IMR-90 (cell line): ENCODE results near the gene SMARCA2. TPM values are rescaled to one million over a fixed set of nuclear protein-coding genes. Genes with fewer than 3 reads are reported as not detected.

Source experiments
- ATAC-seq: fragments of 200-7000 bp; cut with Tn5 transposase; 2 replicates; pipeline ENCODE4 v1.9.1; 2020; ENCODE audit warnings: low read depth, mild to moderate bottlenecking, moderate library complexity
- BruUV-seq: library from RNA; stranded (reverse); fragments of 400-500 nt; replicated peaks from 2 replicates; lab custom pipeline; 2021; lab: Mats Ljungman, UMichigan
- CTCF ChIA-PET: fragments of 300-600 bp; formaldehyde crosslinking; extraction: SDS; loops from one replicate; lab custom pipeline; 2021; ENCODE audit warnings: antibody characterized with exemption; lab: Yijun Ruan, JAX
- POLR2A ChIA-PET: fragments of 300-600 bp; sonication (Branson Sonifier 250); formaldehyde crosslinking; loops from one replicate; lab custom pipeline; 2022; ENCODE audit warnings: antibody characterized with exemption; ENCODE audit not compliant: unreplicated experiment; lab: Charles Lee
- DNase-seq: peaks from one replicate; pipeline ENCODE4 v3.0.0; 2013
- H2AFZ ChIP-seq: replicated peaks from 2 replicates; pipeline ENCODE3; 2013; ENCODE audit warnings: low read length, mild to moderate bottlenecking; ENCODE audit not compliant: poor library complexity
- H2AK5ac ChIP-seq: 2 replicates; pipeline ENCODE4 v1.6.1; 2013; ENCODE audit warnings: low read depth, low read length, inconsistent platforms
- H2AK9ac ChIP-seq: replicated peaks from 2 replicates; pipeline ENCODE3; 2013; ENCODE audit warnings: mild to moderate bottlenecking, low read depth, low read length, moderate library complexity; ENCODE audit not compliant: poor library complexity
- H2BK120ac ChIP-seq: 2 replicates; pipeline ENCODE4 v1.6.1; 2013; ENCODE audit warnings: low read depth, low read length, inconsistent platforms
- H2BK15ac ChIP-seq: 3 replicates; pipeline ENCODE4 v1.6.1; 2013; ENCODE audit warnings: low read depth, low read length, inconsistent platforms
- H2BK20ac ChIP-seq: 2 replicates; pipeline ENCODE4 v1.6.1; 2013; ENCODE audit warnings: low read depth, mild to moderate bottlenecking, inconsistent platforms, low read length, moderate library complexity
- H2BK5ac ChIP-seq: 2 replicates; pipeline ENCODE4 v1.6.1; 2013; ENCODE audit warnings: mild to moderate bottlenecking, low read depth, low read length, inconsistent platforms; ENCODE audit not compliant: poor library complexity, severe bottlenecking
- H3K14ac ChIP-seq: replicated peaks from 2 replicates; pipeline ENCODE4 v1.6.1; 2013; ENCODE audit warnings: low read depth, low read length, inconsistent platforms
- H3K18ac ChIP-seq: 2 replicates; pipeline ENCODE4 v1.6.1; 2013; ENCODE audit warnings: low read depth, low read length, control low read depth
- H3K23ac ChIP-seq: 2 replicates; pipeline ENCODE4 v1.6.1; 2013; ENCODE audit warnings: low read depth, low read length, inconsistent platforms
- H3K27ac ChIP-seq: 2 replicates; pipeline ENCODE4 v1.5.1; 2013; ENCODE audit warnings: mild to moderate bottlenecking, control low read depth, low read length; ENCODE audit not compliant: insufficient read depth
- H3K27me3 ChIP-seq: 2 replicates; pipeline ENCODE4 v1.6.1; 2013; ENCODE audit warnings: low read length; ENCODE audit not compliant: control insufficient read depth, insufficient read depth
- H3K36me3 ChIP-seq: 2 replicates; pipeline ENCODE4 v1.6.1; 2013; ENCODE audit warnings: low read length, mixed read lengths; ENCODE audit not compliant: control insufficient read depth, insufficient read depth
- H3K4ac ChIP-seq: 2 replicates; pipeline ENCODE4 v1.6.1; 2013; ENCODE audit warnings: low read depth, low read length, inconsistent platforms
- H3K4me1 ChIP-seq: 2 replicates; pipeline ENCODE4 v1.6.1; 2013; ENCODE audit warnings: low read length, mixed read lengths; ENCODE audit not compliant: control insufficient read depth, insufficient read depth
- H3K4me2 ChIP-seq: 2 replicates; pipeline ENCODE4 v1.6.1; 2013; ENCODE audit warnings: low read depth, mild to moderate bottlenecking, control low read depth, low read length, moderate library complexity
- H3K4me3 ChIP-seq: 2 replicates; pipeline ENCODE4 v1.5.1; 2013; ENCODE audit warnings: low read depth, mild to moderate bottlenecking, control low read depth, low read length, moderate library complexity; ENCODE audit not compliant: insufficient read depth
- H3K56ac ChIP-seq: 2 replicates; pipeline ENCODE4 v1.6.1; 2013; ENCODE audit warnings: low read length, inconsistent platforms; ENCODE audit not compliant: insufficient read depth; ENCODE audit errors: extremely low read depth
- H3K79me1 ChIP-seq, 2 experiments: 2 replicates each; pipeline ENCODE4 v1.6.1; 2013; ENCODE audit warnings: low read length in 2 of 2, inconsistent platforms in 1 of 2, low read depth in 1 of 2
- H3K9ac ChIP-seq: 2 replicates; pipeline ENCODE4 v1.6.1; 2013; ENCODE audit warnings: low read depth, low read length, control low read depth
- H3K9me1 ChIP-seq: 2 replicates; pipeline ENCODE4 v1.6.1; 2013; ENCODE audit warnings: low read length, inconsistent platforms; ENCODE audit not compliant: insufficient read depth
- H3K9me3 ChIP-seq: 2 replicates; pipeline ENCODE4 v1.6.1; 2013; ENCODE audit warnings: low read length; ENCODE audit not compliant: control insufficient read depth, insufficient read depth
- H4K20me1 ChIP-seq: 2 replicates; pipeline ENCODE4 v1.6.1; 2013; ENCODE audit warnings: low read length, inconsistent platforms; ENCODE audit not compliant: insufficient read depth
- H4K5ac ChIP-seq: 2 replicates; pipeline ENCODE4 v1.6.1; 2013; ENCODE audit warnings: mild to moderate bottlenecking, low read depth, low read length, control low read depth
- H4K8ac ChIP-seq, 2 experiments: 2 replicates each; pipeline ENCODE4 v1.6.1; 2013; ENCODE audit warnings: low read depth in 2 of 2, low read length in 2 of 2, control low read depth in 1 of 2, inconsistent platforms in 1 of 2
- H4K91ac ChIP-seq: 2 replicates; pipeline ENCODE4 v1.6.1; 2013; ENCODE audit warnings: low read depth, low read length, inconsistent platforms; ENCODE audit not compliant: insufficient read depth
- CEBPB ChIP-seq: IDR thresholded peaks from 2 replicates; pipeline ENCODE4 v1.6.1; 2012; ENCODE audit warnings: low read depth, low read length, improper control_type of control experiment
- RAD21 ChIP-seq: IDR thresholded peaks from 2 replicates; pipeline ENCODE4 v1.6.1; 2012; ENCODE audit warnings: low read length, improper control_type of control experiment
- WGBS, 2 experiments: methylation state at CpG; one replicate each; pipeline versions ENCODE4 v1.1.5 to v1.1.7; 2013; ENCODE audit warnings: missing lambda C conversion rate in 2 of 2; ENCODE audit not compliant: insufficient read length in 1 of 2; ENCODE audit errors: extremely low coverage in 2 of 2; 5-methylcytosine and 5-hydroxymethylcytosine counted together
- dilution Hi-C: fragments of 300-500 bp; cut with HindIII; formaldehyde crosslinking; loops from one replicate; pipeline ENCODE4 v1.14.3; 2018; ENCODE audit warnings: low sequenced_read_pairs; ENCODE audit not compliant: unreplicated experiment
- in situ Hi-C: fragments of 300-500 bp; cut with MboI; formaldehyde crosslinking; loops from 3 replicates; pipeline ENCODE4 v1.14.3; 2019; ENCODE audit warnings: low sequenced_read_pairs, inconsistent platforms, mixed read lengths
- intact Hi-C: fragments of 100-400 bp; cut with micrococcal nuclease; formaldehyde crosslinking; loops from 2 replicates; pipeline ENCODE4 v1.10.0; 2022
- polyA plus RNA-seq, 3 experiments: library from polyadenylated mRNA; depleted of rRNA; stranded (reverse); fragments of >200 nt; gene quantifications; 2 replicates each; pipeline ENCODE4 v1.2.3, GENCODE V29; 2012; ENCODE audit warnings: low replicate concordance in 1 of 3
- total RNA-seq: library from RNA; depleted of rRNA; stranded (reverse); fragments of >200 nt; gene quantifications from 2 replicates; pipeline ENCODE4 v1.2.3, GENCODE V29; 2012

Gene SMARCA2
- total and polyA plus RNA-seq, 2 of the 4 experiments (the other 2 are of a cell fraction) = 25.3 to 26.7 TPM

DNA sequence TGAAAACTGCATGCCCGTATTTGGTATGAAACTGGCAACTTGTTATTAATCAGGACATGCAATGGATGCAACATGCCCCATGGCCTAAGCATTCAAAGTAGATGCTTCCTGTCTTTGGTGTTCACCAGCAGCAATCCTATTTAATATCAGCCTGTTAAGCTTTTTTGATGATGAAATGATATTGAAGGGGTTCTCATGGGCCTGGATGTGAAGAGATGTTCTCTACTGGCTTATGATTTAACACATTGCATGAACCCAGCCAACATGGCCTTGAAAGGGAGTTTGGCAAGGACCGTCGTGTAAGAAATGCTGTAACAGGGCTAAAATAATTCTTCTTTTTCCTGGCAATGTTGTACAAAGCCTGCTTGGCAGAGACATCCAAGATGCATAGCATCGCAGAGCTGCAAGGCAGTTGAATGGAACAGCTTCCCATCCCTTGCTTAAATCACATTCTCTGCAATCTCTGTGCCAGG, 111.2 kb downstream of the SMARCA2 start:
- Histone ChIP-seq H2AK9ac (no peak overlapping the region), H2AFZ (no peak overlapping the region), H4K5ac (no peak overlapping the region), H3K23ac (no peak overlapping the region), H2BK15ac (no peak overlapping the region), H3K79me1 (0 out of 4 replicates have a peak, but pooled peaks cover 3 to 4% of the 10 kb centered on the region in 2 experiments), H3K56ac (no peak overlapping the region), H2BK120ac (no peak overlapping the region), H3K36me3 (peaks cover 10% of the 10 kb centered on the region), H4K91ac (no peak overlapping the region), H2BK20ac (no peak overlapping the region), H3K9me1 (peaks cover 3% of the 10 kb centered on the region; the same call in 1 of the 2 replicates), H3K4me2 (peak overlapping the region; percentile 34; the same call in 1 of the 2 replicates), H4K8ac (0 out of 4 replicates have a peak overlapping the region, but pooled peaks of 1 of the 2 experiments have one; percentile 23), H3K27ac (no peak overlapping the region), H2BK5ac (no peak overlapping the region), H3K9ac (no peak overlapping the region), H2AK5ac (no peak overlapping the region), H3K4ac (no peak overlapping the region), H3K14ac (no peak overlapping the region), H3K4me3 (no peak overlapping the region), H3K27me3 (no peaks in the 10 kb centered on the region), H3K18ac (no peak overlapping the region), H3K4me1 (peaks cover 10% of the 10 kb centered on the region), H3K9me3 (no peaks in the 10 kb centered on the region), H4K20me1 (no peaks in the 10 kb centered on the region; the same call in 1 of the 2 replicates)
- BruUV-seq = no TSS peak
- CTCF ChIA-PET = no interaction called here
- peak; percentile 53 for ATAC-seq
- no peak for TF ChIP-seq RAD21
- 0 out of 2 replicates have a peak, but pooled peaks have one; percentile 3 for TF ChIP-seq CEBPB
- in situ Hi-C loops (loop anchor here (10.0 kb wide), 1 partner anchor 708 kb away; no protein-coding TSS in a partner anchor), dilution Hi-C loops (no loop called here), intact Hi-C loops (no loop called here)
- POLR2A ChIA-PET = no interaction called here
- whole genome bisulfite sequencing, 2 experiments = no CpG with 5 or more reads among the region's 4 CpGs
- peak; percentile 9 for DNase-seq
